GM23338 (cell line): ENCODE data around the gene MYBPC2. TPM values are rescaled to one million over a fixed set of nuclear protein-coding genes. Genes with fewer than 3 reads are reported as not detected.

Source experiments
- ATAC-seq: fragments of 200-7000 bp; cut with Tn5 transposase; 3 replicates; pipeline ENCODE4 v1.9.1; 2020
- DNase-seq: peaks from one replicate; pipeline ENCODE4 v3.0.0-alpha.2; 2015; ENCODE audit warnings: low spot score
- H2AFZ ChIP-seq: fragments of 200-600 bp; sonication (generic); 2 replicates; pipeline ENCODE4 v1.8.0; 2016; ENCODE audit warnings: antibody characterized with exemption, mild to moderate bottlenecking, moderate library complexity
- H3F3A ChIP-seq: fragments of 200-600 bp; sonication (generic); replicated peaks from 2 replicates; pipeline ENCODE4 v1.8.0; 2017; ENCODE audit warnings: antibody characterized with exemption, mixed run types, low read depth
- H3K27ac ChIP-seq: fragments of 200-600 bp; sonication (generic); 2 replicates; pipeline ENCODE4 v1.6.1; 2016; ENCODE audit warnings: low read depth
- H3K27me3 ChIP-seq: fragments of 200-600 bp; sonication (generic); 2 replicates; pipeline ENCODE4 v1.8.0; 2016; ENCODE audit warnings: mild to moderate bottlenecking, mixed run types, moderate library complexity; ENCODE audit not compliant: insufficient read depth
- H3K36me3 ChIP-seq: fragments of 200-600 bp; sonication (generic); 2 replicates; pipeline ENCODE4 v1.8.0; 2016; ENCODE audit warnings: mild to moderate bottlenecking; ENCODE audit not compliant: insufficient read depth
- H3K4me1 ChIP-seq: fragments of 200-600 bp; sonication (generic); 2 replicates; pipeline ENCODE4 v1.8.0; 2016; ENCODE audit warnings: mild to moderate bottlenecking, moderate library complexity; ENCODE audit not compliant: insufficient read depth
- H3K4me2 ChIP-seq: fragments of 200-600 bp; sonication (generic); 2 replicates; pipeline ENCODE4 v1.7.1; 2017; ENCODE audit warnings: mixed run types
- H3K4me3 ChIP-seq: fragments of 200-600 bp; sonication (generic); 2 replicates; pipeline ENCODE4 v1.6.1; 2016; ENCODE audit warnings: mixed run types
- H3K79me2 ChIP-seq: fragments of 200-600 bp; sonication (generic); replicated peaks from 2 replicates; pipeline ENCODE4 v1.8.0; 2017; ENCODE audit warnings: mild to moderate bottlenecking; ENCODE audit not compliant: insufficient read depth
- H3K9me2 ChIP-seq: fragments of 200-600 bp; sonication (generic); 2 replicates; pipeline ENCODE4 v1.8.0; 2017; ENCODE audit not compliant: insufficient read depth
- H4K20me1 ChIP-seq: fragments of 200-600 bp; sonication (generic); replicated peaks from 2 replicates; pipeline ENCODE4 v1.8.0; 2017; ENCODE audit warnings: mild to moderate bottlenecking; ENCODE audit not compliant: insufficient read depth
- H3K27ac Mint-ChIP-seq: 2 replicates; pipeline ENCODE4 v1.8.0; 2020; ENCODE audit warnings: inconsistent platforms, mild to moderate bottlenecking, moderate library complexity, mixed read lengths
- H3K27me3 Mint-ChIP-seq: 3 replicates; pipeline ENCODE4 v1.8.0; 2022; ENCODE audit warnings: low read depth, mild to moderate bottlenecking, moderate library complexity, mixed read lengths, inconsistent platforms; ENCODE audit not compliant: insufficient read depth, poor library complexity
- H3K36me3 Mint-ChIP-seq: 3 replicates; pipeline ENCODE4 v1.8.0; 2021; ENCODE audit warnings: low read depth, mild to moderate bottlenecking, inconsistent platforms, moderate library complexity, mixed read lengths
- H3K4me1 Mint-ChIP-seq: 3 replicates; pipeline ENCODE4 v1.8.0; 2020; ENCODE audit warnings: mild to moderate bottlenecking, inconsistent platforms, mixed read lengths
- H3K4me3 Mint-ChIP-seq: 3 replicates; pipeline ENCODE4 v1.8.0; 2021; ENCODE audit warnings: moderate library complexity, mild to moderate bottlenecking, inconsistent platforms, mixed read lengths
- H3K9me3 Mint-ChIP-seq: 3 replicates; pipeline ENCODE4 v1.8.0; 2020; ENCODE audit warnings: moderate library complexity, mild to moderate bottlenecking, inconsistent platforms, mixed read lengths
- CREB1 ChIP-seq: fragments of 250-450 bp; sonication (Bioruptor Pico); IDR thresholded peaks from 2 replicates; pipeline ENCODE4 v1.5.0; 2020; ENCODE audit warnings: low read depth, mild to moderate bottlenecking, moderate library complexity
- EZH2 ChIP-seq: fragments of 200-600 bp; sonication (generic); IDR thresholded peaks from one replicate; pipeline ENCODE4 v1.8.0; 2017; ENCODE audit warnings: antibody characterized with exemption, mild to moderate bottlenecking, low read depth; ENCODE audit not compliant: unreplicated experiment
- EZH2phosphoT487 ChIP-seq: fragments of 200-600 bp; sonication (generic); IDR thresholded peaks from one replicate; pipeline ENCODE4 v1.8.1; 2018; ENCODE audit warnings: antibody characterized with exemption; ENCODE audit not compliant: unreplicated experiment
- JUNB ChIP-seq: IDR thresholded peaks from one replicate; pipeline ENCODE4 v1.6.1; 2016; ENCODE audit warnings: antibody characterized with exemption; ENCODE audit not compliant: unreplicated experiment
- NANOG ChIP-seq: IDR thresholded peaks from 2 replicates; pipeline ENCODE4 v1.6.1; 2016; ENCODE audit warnings: antibody characterized with exemption, borderline replicate concordance
- POLR2AphosphoS5 ChIP-seq: IDR thresholded peaks from 2 replicates; pipeline ENCODE4 v1.6.1; 2016; ENCODE audit warnings: antibody characterized with exemption, low read depth
- ZNF114 ChIP-seq: fragments of 250-450 bp; sonication (Bioruptor Pico); IDR thresholded peaks from 2 replicates; pipeline ENCODE4 v1.5.0; 2020; ENCODE audit warnings: mild to moderate bottlenecking, moderate library complexity
- ZNF331 ChIP-seq: fragments of 250-450 bp; sonication (Bioruptor Pico); IDR thresholded peaks from 2 replicates; pipeline ENCODE4 v1.5.0; 2020; ENCODE audit warnings: low read depth, mild to moderate bottlenecking, moderate library complexity
- ZNF462 ChIP-seq: fragments of 250-450 bp; sonication (Bioruptor Pico); IDR thresholded peaks from 2 replicates; pipeline ENCODE4 v1.5.0; 2020; ENCODE audit warnings: mild to moderate bottlenecking, moderate library complexity
- polyA plus RNA-seq: library from polyadenylated mRNA; unstranded; fragments of >200 nt; fragmentation: Nextera tagmentation; extraction: Ambion mirVana; gene quantifications from 2 replicates; pipeline ENCODE4 v1.2.1, GENCODE V29; 2016
- total RNA-seq: library from RNA; depleted of rRNA; stranded (reverse); fragments of >200 nt; shearing (Covaris generic); gene quantifications from 2 replicates; pipeline ENCODE4 v1.2.3, GENCODE V29; 2014
- TF ChIP-seq, protein P1 (sequence below), 2 experiments: fragments of 200-600 bp in 1 of 2; sonication (generic) in 1 of 2; conservative IDR thresholded peaks; 2 replicates each; pipeline versions ENCODE4 v1.5.1 to v1.6.1; 2016 to 2017; ENCODE audit warnings: antibody characterized with exemption in 2 of 2, low read depth in 2 of 2, mild to moderate bottlenecking in 2 of 2, moderate library complexity in 1 of 2
- TF ChIP-seq, protein P2 (sequence below): IDR thresholded peaks from 2 replicates; pipeline ENCODE4 v1.6.1; 2016; ENCODE audit warnings: antibody characterized with exemption

MYBPC2 gene
- total and polyA plus RNA-seq, 2 experiments from 2014 or later, result 4.2 to 5.9 TPM

DNA sequence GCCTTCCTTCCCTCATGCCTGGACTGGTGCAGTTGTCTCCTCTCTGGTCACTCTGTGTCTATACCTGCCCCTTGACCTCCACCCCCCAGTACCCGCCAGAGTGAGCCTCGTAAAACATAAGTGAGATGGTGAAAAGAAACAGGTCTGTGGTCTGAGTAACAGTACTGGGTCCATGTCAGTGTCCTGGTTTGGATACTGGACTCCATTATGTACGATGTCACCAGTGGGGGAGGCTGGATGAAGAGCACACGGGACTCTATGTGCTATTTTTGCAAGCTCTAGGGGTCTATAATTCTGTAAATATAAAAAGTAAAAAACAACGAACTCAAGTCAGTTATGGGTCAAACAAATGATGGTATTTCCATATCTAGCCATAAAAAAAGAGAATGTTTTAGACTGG, 14.4 kb downstream of the MYBPC2 start:
- no peak overlapping the region for H3K4me3 Mint-ChIP-seq
- no peaks in the 10 kb centered on the region for H3F3A ChIP-seq
- peaks cover 93% of the 10 kb centered on the region for H3K9me3 Mint-ChIP-seq
- H3K4me1 ChIP-seq, result peaks cover 6% of the 10 kb centered on the region; the same call in 1 of the 2 replicates
- TF ChIP-seq ZNF462 (CRISPR knock-in tag) (no peak), NANOG (no peak), JUNB (no peak), ZNF114 (no peak), ZNF331 (CRISPR knock-in tag) (no peak), CREB1 (no peak), EZH2 (no peak), POLR2AphosphoS5 (no peak), EZH2phosphoT487 (no peak)
- TF ChIP-seq, protein P1, sequence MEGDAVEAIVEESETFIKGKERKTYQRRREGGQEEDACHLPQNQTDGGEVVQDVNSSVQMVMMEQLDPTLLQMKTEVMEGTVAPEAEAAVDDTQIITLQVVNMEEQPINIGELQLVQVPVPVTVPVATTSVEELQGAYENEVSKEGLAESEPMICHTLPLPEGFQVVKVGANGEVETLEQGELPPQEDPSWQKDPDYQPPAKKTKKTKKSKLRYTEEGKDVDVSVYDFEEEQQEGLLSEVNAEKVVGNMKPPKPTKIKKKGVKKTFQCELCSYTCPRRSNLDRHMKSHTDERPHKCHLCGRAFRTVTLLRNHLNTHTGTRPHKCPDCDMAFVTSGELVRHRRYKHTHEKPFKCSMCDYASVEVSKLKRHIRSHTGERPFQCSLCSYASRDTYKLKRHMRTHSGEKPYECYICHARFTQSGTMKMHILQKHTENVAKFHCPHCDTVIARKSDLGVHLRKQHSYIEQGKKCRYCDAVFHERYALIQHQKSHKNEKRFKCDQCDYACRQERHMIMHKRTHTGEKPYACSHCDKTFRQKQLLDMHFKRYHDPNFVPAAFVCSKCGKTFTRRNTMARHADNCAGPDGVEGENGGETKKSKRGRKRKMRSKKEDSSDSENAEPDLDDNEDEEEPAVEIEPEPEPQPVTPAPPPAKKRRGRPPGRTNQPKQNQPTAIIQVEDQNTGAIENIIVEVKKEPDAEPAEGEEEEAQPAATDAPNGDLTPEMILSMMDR (conservative IDR thresholded peaks at IDR 0.05; ENCODE audit: low read depth in 2 of 2), result no peak
- TF ChIP-seq, protein P2, sequence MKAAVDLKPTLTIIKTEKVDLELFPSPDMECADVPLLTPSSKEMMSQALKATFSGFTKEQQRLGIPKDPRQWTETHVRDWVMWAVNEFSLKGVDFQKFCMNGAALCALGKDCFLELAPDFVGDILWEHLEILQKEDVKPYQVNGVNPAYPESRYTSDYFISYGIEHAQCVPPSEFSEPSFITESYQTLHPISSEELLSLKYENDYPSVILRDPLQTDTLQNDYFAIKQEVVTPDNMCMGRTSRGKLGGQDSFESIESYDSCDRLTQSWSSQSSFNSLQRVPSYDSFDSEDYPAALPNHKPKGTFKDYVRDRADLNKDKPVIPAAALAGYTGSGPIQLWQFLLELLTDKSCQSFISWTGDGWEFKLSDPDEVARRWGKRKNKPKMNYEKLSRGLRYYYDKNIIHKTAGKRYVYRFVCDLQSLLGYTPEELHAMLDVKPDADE, result no peak
- no peaks in the 10 kb centered on the region for H4K20me1 ChIP-seq
- H3K27me3 Mint-ChIP-seq, result peaks cover 4% of the 10 kb centered on the region
- H3K4me1 Mint-ChIP-seq, result no peaks in the 10 kb centered on the region
- DNase-seq, result no peak
- H3K4me3 ChIP-seq, result no peak overlapping the region
- no peak overlapping the region for H2AFZ ChIP-seq
- H3K36me3 Mint-ChIP-seq, result peaks cover 50% of the 10 kb centered on the region
- H3K27ac Mint-ChIP-seq, result no peak overlapping the region
- H3K36me3 ChIP-seq, result no peaks in the 10 kb centered on the region
- no peak overlapping the region for H3K27ac ChIP-seq
- no peak for ATAC-seq
- H3K4me2 ChIP-seq, result no peak overlapping the region
- H3K79me2 ChIP-seq, result no peaks in the 10 kb centered on the region
- H3K27me3 ChIP-seq, result no peaks in the 10 kb centered on the region
- H3K9me2 ChIP-seq, result no peaks in the 10 kb centered on the region
